Nephron (organoid): Measurements from ENCODE around the gene ZFYVE28.

Experiments
- H3K27ac Mint-ChIP-seq, 3 experiments: 2 replicates each; pipeline ENCODE4 v1.8.0; 2020; ENCODE audit warnings: mixed read lengths in 3 of 3, mild to moderate bottlenecking in 2 of 3, moderate library complexity in 1 of 3
- H3K27me3 Mint-ChIP-seq: 2 replicates; pipeline ENCODE4 v1.8.0; 2021; ENCODE audit warnings: low read depth, mild to moderate bottlenecking, moderate library complexity, mixed read lengths
- H3K36me3 Mint-ChIP-seq: 2 replicates; pipeline ENCODE4 v1.8.0; 2020; ENCODE audit warnings: low read depth, mixed read lengths
- H3K4me1 Mint-ChIP-seq: 2 replicates; pipeline ENCODE4 v1.8.0; 2020; ENCODE audit warnings: mixed read lengths
- H3K4me3 Mint-ChIP-seq, 3 experiments: 2 replicates each; pipeline ENCODE4 v1.8.0; 2020; ENCODE audit warnings: mild to moderate bottlenecking in 3 of 3, mixed read lengths in 3 of 3, moderate library complexity in 2 of 3
- H3K9me3 Mint-ChIP-seq: 2 replicates; pipeline ENCODE4 v1.8.0; 2020; ENCODE audit warnings: mixed read lengths
- TF ChIP-seq, protein P1 (sequence below), 3 experiments: fragments of 200-600 bp; sonication (generic); IDR thresholded peaks; one replicate each; pipeline ENCODE4 v1.5.0; 2021; ENCODE audit warnings: antibody characterized with exemption in 3 of 3; ENCODE audit not compliant: unreplicated experiment in 3 of 3

Gene ZFYVE28

DNA sequence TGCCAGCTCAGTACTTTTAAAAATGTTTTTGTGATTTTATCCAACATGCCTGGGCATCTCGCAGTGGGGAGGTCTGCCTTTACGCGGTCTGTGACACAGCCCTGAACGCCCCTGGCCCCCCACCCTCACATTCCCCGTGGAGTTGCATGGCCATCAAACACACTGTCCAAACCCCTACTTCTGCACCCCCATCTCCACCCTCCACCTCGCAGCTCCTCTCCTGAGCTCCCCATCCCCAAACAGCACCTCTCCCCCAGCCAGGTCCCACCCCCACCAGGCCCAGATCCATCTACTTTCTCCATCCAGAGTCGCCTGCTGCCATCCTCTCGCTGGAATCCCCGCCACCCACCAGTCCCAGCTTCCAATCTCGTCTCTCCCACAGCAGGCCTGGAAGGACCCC is 9.5 kb downstream of the ZFYVE28 start:
- H3K4me1 Mint-ChIP-seq: peaks cover 13% of the 10 kb centered on the region

GRCh38 chr4:2408401-2408958 is 10.0 kb downstream of the ZFYVE28 start:
- H3K27me3 Mint-ChIP-seq: peaks cover 33% of the 10 kb centered on the region
- TF ChIP-seq, protein P1, sequence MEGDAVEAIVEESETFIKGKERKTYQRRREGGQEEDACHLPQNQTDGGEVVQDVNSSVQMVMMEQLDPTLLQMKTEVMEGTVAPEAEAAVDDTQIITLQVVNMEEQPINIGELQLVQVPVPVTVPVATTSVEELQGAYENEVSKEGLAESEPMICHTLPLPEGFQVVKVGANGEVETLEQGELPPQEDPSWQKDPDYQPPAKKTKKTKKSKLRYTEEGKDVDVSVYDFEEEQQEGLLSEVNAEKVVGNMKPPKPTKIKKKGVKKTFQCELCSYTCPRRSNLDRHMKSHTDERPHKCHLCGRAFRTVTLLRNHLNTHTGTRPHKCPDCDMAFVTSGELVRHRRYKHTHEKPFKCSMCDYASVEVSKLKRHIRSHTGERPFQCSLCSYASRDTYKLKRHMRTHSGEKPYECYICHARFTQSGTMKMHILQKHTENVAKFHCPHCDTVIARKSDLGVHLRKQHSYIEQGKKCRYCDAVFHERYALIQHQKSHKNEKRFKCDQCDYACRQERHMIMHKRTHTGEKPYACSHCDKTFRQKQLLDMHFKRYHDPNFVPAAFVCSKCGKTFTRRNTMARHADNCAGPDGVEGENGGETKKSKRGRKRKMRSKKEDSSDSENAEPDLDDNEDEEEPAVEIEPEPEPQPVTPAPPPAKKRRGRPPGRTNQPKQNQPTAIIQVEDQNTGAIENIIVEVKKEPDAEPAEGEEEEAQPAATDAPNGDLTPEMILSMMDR (IDR thresholded peaks at IDR 0.05; ENCODE audit: unreplicated experiment in 3 of 3): no peak
- no peaks in the 10 kb centered on the region for H3K36me3 Mint-ChIP-seq
- no peak overlapping the region for H3K27ac Mint-ChIP-seq
- no peaks in the 10 kb centered on the region for H3K9me3 Mint-ChIP-seq
- no peak overlapping the region for H3K4me3 Mint-ChIP-seq
- H3K4me1 Mint-ChIP-seq: peaks cover 13% of the 10 kb centered on the region

More for the DNA sequence above, 9.5 kb downstream of the ZFYVE28 start:
- TF ChIP-seq, protein P1 (IDR thresholded peaks at IDR 0.05; ENCODE audit: unreplicated experiment in 3 of 3): no peak
- Mint-ChIP-seq H3K27me3 (peaks cover 37% of the 10 kb centered on the region), H3K36me3 (no peaks in the 10 kb centered on the region), H3K9me3 (no peaks in the 10 kb centered on the region), H3K4me3 (no peak overlapping the region), H3K27ac (no peak overlapping the region)

GRCh38 chr4:2407991-2408342 is 10.5 kb downstream of the ZFYVE28 start:
- TF ChIP-seq, protein P1 (IDR thresholded peaks at IDR 0.05; ENCODE audit: unreplicated experiment in 3 of 3): no peak
- Mint-ChIP-seq H3K4me3 (no peak overlapping the region), H3K36me3 (no peaks in the 10 kb centered on the region), H3K4me1 (peaks cover 13% of the 10 kb centered on the region), H3K9me3 (no peaks in the 10 kb centered on the region), H3K27ac (no peak overlapping the region), H3K27me3 (peaks cover 32% of the 10 kb centered on the region)

- TF ChIP-seq, protein P1 (IDR thresholded peaks at IDR 0.05; ENCODE audit: unreplicated experiment in 3 of 3): no peak
- Mint-ChIP-seq H3K9me3 (no peaks in the 10 kb centered on the region), H3K4me1 (peaks cover 16% of the 10 kb centered on the region), H3K4me3 (no peak overlapping the region), H3K27ac (no peak overlapping the region), H3K27me3 (peaks cover 32% of the 10 kb centered on the region), H3K36me3 (no peaks in the 10 kb centered on the region)
Observed at GRCh38 chr4:2406920-2407319, 11.5 kb downstream of the ZFYVE28 start.

DNA sequence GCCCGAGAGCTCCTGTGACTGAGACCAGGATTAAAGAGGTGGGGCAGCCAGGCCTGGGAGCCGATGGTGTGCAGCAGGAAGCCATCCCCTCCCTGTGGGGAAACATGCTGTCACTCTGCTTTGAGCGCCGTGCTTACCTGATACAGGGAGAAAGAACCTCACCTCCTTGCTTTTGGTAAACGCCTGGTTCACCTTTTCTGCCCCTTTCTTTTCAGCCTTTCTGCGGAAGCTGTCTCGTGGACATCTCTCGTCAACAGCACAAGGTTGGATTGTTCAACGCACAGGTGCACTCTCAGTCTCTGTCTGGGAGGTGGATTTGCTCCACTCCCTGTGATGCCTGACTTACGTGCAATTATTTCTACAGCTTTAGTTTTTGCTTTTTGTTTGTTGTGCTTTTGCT is 12.0 kb downstream of the ZFYVE28 start:
- Mint-ChIP-seq H3K9me3 (no peaks in the 10 kb centered on the region), H3K27me3 (peaks cover 34% of the 10 kb centered on the region), H3K4me1 (peaks cover 20% of the 10 kb centered on the region), H3K4me3 (no peak overlapping the region), H3K36me3 (no peaks in the 10 kb centered on the region), H3K27ac (no peak overlapping the region)
- TF ChIP-seq, protein P1 (IDR thresholded peaks at IDR 0.05; ENCODE audit: unreplicated experiment in 3 of 3): no peak

- Mint-ChIP-seq H3K4me1 (peaks cover 29% of the 10 kb centered on the region), H3K36me3 (no peaks in the 10 kb centered on the region), H3K27ac (peak overlapping the region in 1 of 3 experiments; percentile 27), H3K4me3 (peak overlapping the region in 2 of 3 experiments; percentile 71 to 78), H3K27me3 (peaks cover 29% of the 10 kb centered on the region), H3K9me3 (no peaks in the 10 kb centered on the region)
- TF ChIP-seq, protein P1 (IDR thresholded peaks at IDR 0.05; ENCODE audit: unreplicated experiment in 3 of 3): no peak
Observed at GRCh38 chr4:2402941-2403340, 15.5 kb downstream of the ZFYVE28 start.
